Measurements from ENCODE around the gene RPH3AL.

The RPH3AL gene

DNA sequence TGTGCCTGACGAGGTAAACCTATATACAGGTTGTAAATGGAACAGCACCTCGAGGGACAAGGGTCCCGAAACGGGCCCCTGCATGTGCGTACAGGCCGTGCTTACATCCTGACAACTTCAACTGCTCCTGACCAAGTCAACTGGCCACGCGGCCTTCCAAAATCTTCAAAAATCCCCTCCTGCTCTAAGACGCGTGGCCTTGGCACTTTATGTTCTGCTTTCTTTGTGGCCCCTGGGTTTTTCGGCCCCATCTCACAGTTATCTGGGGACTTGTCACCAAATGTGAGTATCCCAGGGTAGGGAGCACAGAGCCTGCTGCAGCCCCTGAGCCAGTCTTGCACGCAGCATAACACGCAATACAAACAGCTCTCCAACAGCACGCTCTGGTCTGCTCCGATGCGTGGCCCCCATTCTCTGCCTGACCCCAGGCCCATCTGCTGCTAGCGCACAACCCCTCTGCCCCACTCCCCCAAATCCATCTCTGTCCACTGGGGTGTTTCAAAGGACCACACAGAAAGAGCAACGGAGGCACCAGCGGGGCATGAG is 659 bp downstream of the RPH3AL start:
- no peak for DNase-seq (ENCODE audit: low spot score)
- peaks cover 39% of the 10 kb centered on the region for H3K4me1 ChIP-seq (ENCODE audit: insufficient read depth, poor library complexity, severe bottlenecking)
- ATAC-seq (ENCODE audit: low read depth), result no peak
- no peak for TF ChIP-seq CTCF (IDR thresholded peaks at IDR 0.05; ENCODE audit: poor library complexity, severe bottlenecking)
- H3K27me3 ChIP-seq (ENCODE audit: insufficient read depth, poor library complexity, severe bottlenecking), result no peaks in the 10 kb centered on the region
- H3K4me3 ChIP-seq (ENCODE audit: severe bottlenecking), result no peak overlapping the region
- H3K27ac ChIP-seq (ENCODE audit: poor library complexity, severe bottlenecking), result peak overlapping the region; percentile 43
- H3K9me3 ChIP-seq (ENCODE audit: severe bottlenecking), result no peaks in the 10 kb centered on the region
- no peaks in the 10 kb centered on the region for H3K36me3 ChIP-seq (ENCODE audit: low read depth)

GRCh38 chr17:351449-351738 is 1.2 kb downstream of the RPH3AL start:
- ATAC-seq (ENCODE audit: low read depth), result no peak
- peak overlapping the region; percentile 43 for H3K27ac ChIP-seq (ENCODE audit: poor library complexity, severe bottlenecking)
- no peaks in the 10 kb centered on the region for H3K36me3 ChIP-seq (ENCODE audit: low read depth)
- peaks cover 39% of the 10 kb centered on the region for H3K4me1 ChIP-seq (ENCODE audit: insufficient read depth, poor library complexity, severe bottlenecking)
- no peaks in the 10 kb centered on the region for H3K27me3 ChIP-seq (ENCODE audit: insufficient read depth, poor library complexity, severe bottlenecking)
- no peak overlapping the region for H3K4me3 ChIP-seq (ENCODE audit: severe bottlenecking)
- TF ChIP-seq CTCF (IDR thresholded peaks at IDR 0.05; ENCODE audit: poor library complexity, severe bottlenecking), result no peak
- no peaks in the 10 kb centered on the region for H3K9me3 ChIP-seq (ENCODE audit: severe bottlenecking)
- no peak for DNase-seq (ENCODE audit: low spot score)

GRCh38 chr17:350706-351448 is 1.7 kb downstream of the RPH3AL start:
- Histone ChIP-seq H3K9me3 (ENCODE audit: severe bottlenecking) (no peaks in the 10 kb centered on the region), H3K4me3 (ENCODE audit: severe bottlenecking) (no peak overlapping the region), H3K4me1 (ENCODE audit: insufficient read depth, poor library complexity, severe bottlenecking) (peaks cover 39% of the 10 kb centered on the region), H3K27me3 (ENCODE audit: insufficient read depth, poor library complexity, severe bottlenecking) (no peaks in the 10 kb centered on the region), H3K36me3 (ENCODE audit: low read depth) (no peaks in the 10 kb centered on the region), H3K27ac (ENCODE audit: poor library complexity, severe bottlenecking) (peak overlapping the region; percentile 43)
- TF ChIP-seq CTCF (IDR thresholded peaks at IDR 0.05; ENCODE audit: poor library complexity, severe bottlenecking), result no peak
- DNase-seq (ENCODE audit: low spot score) (no peak), ATAC-seq (ENCODE audit: low read depth) (peak; percentile 86)

GRCh38 chr17:349666-350065 is 2.9 kb downstream of the RPH3AL start:
- H3K4me3 ChIP-seq (ENCODE audit: severe bottlenecking), result no peak overlapping the region
- peaks cover 39% of the 10 kb centered on the region for H3K4me1 ChIP-seq (ENCODE audit: insufficient read depth, poor library complexity, severe bottlenecking)
- no peaks in the 10 kb centered on the region for H3K27me3 ChIP-seq (ENCODE audit: insufficient read depth, poor library complexity, severe bottlenecking)
- DNase-seq (ENCODE audit: low spot score), result no peak
- no peak for TF ChIP-seq CTCF (IDR thresholded peaks at IDR 0.05; ENCODE audit: poor library complexity, severe bottlenecking)
- H3K9me3 ChIP-seq (ENCODE audit: severe bottlenecking), result no peaks in the 10 kb centered on the region
- H3K36me3 ChIP-seq (ENCODE audit: low read depth), result no peaks in the 10 kb centered on the region
- ATAC-seq (ENCODE audit: low read depth), result no peak
- H3K27ac ChIP-seq (ENCODE audit: poor library complexity, severe bottlenecking), result peak overlapping the region; percentile 43
